Progenitor cell of endocrine pancreas (in vitro differentiated cells): ENCODE results near the gene DCBLD2. TPM values are rescaled to one million over a fixed set of nuclear protein-coding genes. Genes with fewer than 3 reads are reported as not detected.

Experiments
- DNase-seq: peaks from one replicate; pipeline ENCODE4 v3.0.0; 2021; ENCODE audit warnings: low spot score; ENCODE audit not compliant: unreplicated experiment
- H3K27ac Mint-ChIP-seq: 2 replicates; pipeline ENCODE4 v1.8.0; 2021; ENCODE audit warnings: mild to moderate bottlenecking, moderate library complexity, mixed read lengths
- H3K27me3 Mint-ChIP-seq: 2 replicates; pipeline ENCODE4 v1.8.0; 2021; ENCODE audit warnings: mixed read lengths
- H3K36me3 Mint-ChIP-seq: 2 replicates; pipeline ENCODE4 v1.8.0; 2022; ENCODE audit warnings: mixed read lengths; ENCODE audit not compliant: insufficient read depth
- H3K4me1 Mint-ChIP-seq: 2 replicates; pipeline ENCODE4 v1.8.0; 2021; ENCODE audit warnings: low read depth, mixed read lengths
- H3K4me3 Mint-ChIP-seq: 2 replicates; pipeline ENCODE4 v1.8.0; 2021; ENCODE audit warnings: low read depth, mild to moderate bottlenecking, moderate library complexity, mixed read lengths
- H3K9me3 Mint-ChIP-seq: 2 replicates; pipeline ENCODE4 v1.8.0; 2021; ENCODE audit warnings: low read depth, mixed read lengths
- total RNA-seq: library from RNA; stranded (reverse); gene quantifications from 2 replicates; pipeline ENCODE4 v1.2.1, GENCODE V29; 2021
- TF ChIP-seq, protein P1 (sequence below): fragments of 200-600 bp; sonication (generic); IDR thresholded peaks from one replicate; pipeline ENCODE4 v1.5.0; 2021; ENCODE audit warnings: antibody characterized with exemption, mild to moderate bottlenecking; ENCODE audit not compliant: unreplicated experiment

The DCBLD2 gene
- total RNA-seq, 1 donor from 2014 or later: 85.5 TPM

DNA sequence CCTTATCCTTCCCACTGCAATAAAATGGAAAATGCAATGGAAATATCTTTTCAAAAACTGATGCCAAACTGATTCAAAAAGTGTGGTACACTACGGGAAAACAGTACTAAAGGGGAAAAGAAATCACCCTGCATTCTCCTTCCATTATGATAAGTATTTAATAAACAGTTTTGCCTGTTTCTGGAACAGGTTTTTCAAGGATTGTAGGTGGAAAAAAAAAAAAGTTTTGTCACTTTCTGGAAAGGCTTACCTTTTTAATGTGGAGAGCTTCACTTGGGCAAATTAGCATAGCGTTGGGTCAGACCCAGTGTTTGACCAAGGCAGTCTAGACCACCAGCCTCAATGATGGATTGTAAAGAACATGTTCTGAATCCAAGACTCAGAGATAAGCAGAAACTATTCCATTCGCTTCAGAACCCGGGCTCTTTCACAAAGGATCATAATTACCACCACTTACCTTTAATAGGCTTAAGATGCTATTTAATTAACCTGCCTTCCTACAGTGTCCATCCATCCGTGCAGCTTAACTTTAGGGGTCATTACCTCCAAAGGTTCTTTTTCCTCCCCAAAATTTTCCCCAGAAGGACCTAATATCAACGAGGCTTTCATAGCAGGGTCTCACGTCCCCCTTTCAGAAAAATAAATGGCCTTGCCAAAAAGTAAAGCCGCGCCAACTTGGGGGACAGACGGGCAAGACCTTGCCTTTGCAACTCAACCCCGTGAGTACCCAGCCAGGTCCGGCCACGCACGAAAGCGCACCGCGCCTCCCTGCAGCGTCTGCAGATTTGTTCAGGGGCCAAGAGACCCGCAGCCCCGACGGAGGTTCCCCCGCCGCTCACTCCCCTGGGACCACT lies 1.0 kb downstream of the DCBLD2 start:
- Mint-ChIP-seq H3K4me3 (peak overlapping the region; percentile 97), H3K27me3 (no peaks in the 10 kb centered on the region), H3K9me3 (no peaks in the 10 kb centered on the region), H3K36me3 (no peaks in the 10 kb centered on the region), H3K4me1 (peaks cover 24% of the 10 kb centered on the region), H3K27ac (peak overlapping the region; percentile 97)
- TF ChIP-seq, protein P1, sequence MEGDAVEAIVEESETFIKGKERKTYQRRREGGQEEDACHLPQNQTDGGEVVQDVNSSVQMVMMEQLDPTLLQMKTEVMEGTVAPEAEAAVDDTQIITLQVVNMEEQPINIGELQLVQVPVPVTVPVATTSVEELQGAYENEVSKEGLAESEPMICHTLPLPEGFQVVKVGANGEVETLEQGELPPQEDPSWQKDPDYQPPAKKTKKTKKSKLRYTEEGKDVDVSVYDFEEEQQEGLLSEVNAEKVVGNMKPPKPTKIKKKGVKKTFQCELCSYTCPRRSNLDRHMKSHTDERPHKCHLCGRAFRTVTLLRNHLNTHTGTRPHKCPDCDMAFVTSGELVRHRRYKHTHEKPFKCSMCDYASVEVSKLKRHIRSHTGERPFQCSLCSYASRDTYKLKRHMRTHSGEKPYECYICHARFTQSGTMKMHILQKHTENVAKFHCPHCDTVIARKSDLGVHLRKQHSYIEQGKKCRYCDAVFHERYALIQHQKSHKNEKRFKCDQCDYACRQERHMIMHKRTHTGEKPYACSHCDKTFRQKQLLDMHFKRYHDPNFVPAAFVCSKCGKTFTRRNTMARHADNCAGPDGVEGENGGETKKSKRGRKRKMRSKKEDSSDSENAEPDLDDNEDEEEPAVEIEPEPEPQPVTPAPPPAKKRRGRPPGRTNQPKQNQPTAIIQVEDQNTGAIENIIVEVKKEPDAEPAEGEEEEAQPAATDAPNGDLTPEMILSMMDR: no peak
- no peak for DNase-seq

DNA sequence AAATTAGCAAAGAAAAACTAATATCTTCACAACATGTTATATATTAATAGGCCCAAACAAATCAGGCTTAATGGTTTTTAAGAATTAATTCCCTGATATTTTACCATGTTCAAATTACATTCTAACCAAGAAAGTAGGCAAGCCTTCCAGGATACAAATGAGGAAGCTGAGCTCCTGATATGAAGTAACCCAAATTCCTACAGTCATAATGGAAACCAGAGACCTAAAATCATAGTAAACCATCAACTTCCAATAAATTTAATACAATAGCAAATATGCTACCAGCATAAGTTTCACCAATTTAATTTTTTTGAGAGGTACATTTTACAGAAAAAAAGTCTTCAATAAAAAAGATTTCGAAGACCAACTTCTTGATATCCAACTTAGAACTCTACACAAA lies 3.8 kb downstream of the DCBLD2 start:
- no peak overlapping the region for H3K4me3 Mint-ChIP-seq
- TF ChIP-seq, protein P1: no peak
- no peak for DNase-seq
- H3K9me3 Mint-ChIP-seq: no peaks in the 10 kb centered on the region
- peaks cover 31% of the 10 kb centered on the region for H3K4me1 Mint-ChIP-seq
- H3K27ac Mint-ChIP-seq: no peak overlapping the region
- no peaks in the 10 kb centered on the region for H3K27me3 Mint-ChIP-seq
- H3K36me3 Mint-ChIP-seq: no peaks in the 10 kb centered on the region

DNA sequence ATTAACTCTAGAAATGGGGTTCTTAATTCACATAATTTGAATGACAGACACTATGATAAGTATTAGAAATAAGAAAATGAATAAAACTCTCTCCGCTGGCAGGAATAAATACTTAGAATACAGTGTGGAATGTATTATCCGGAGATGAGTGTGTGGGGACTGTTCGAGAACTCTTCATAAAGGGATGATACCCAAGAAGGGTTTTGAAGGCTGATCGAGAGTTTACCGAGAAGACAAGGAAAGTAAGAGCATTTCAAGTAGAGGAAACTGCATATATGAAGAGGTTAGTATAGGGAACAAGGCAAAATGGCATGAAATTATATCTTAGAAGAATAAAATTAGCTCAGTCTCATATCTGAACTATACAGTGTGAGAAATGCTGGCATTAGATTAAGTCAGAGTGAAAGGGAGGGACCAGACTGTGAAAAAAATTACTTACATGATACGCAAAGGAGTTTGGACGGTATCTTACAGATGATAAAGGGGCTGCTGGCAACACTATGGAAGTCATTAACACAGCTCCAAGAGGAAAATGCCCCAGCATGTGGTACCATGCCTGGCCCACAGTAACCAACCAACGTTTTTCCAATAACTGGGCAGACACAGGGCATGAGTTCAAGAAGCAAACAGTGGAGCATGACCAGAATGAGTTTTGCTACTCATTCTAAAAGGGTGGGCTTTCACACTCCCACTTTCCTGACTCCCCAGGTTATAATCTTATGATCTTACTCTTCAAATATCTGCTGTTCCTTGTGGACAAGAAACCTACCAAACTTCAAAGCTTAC lies 6.5 kb downstream of the DCBLD2 start:
- Mint-ChIP-seq H3K4me3 (no peak overlapping the region), H3K9me3 (no peaks in the 10 kb centered on the region), H3K27ac (no peak overlapping the region), H3K4me1 (peaks cover 27% of the 10 kb centered on the region), H3K27me3 (no peaks in the 10 kb centered on the region), H3K36me3 (no peaks in the 10 kb centered on the region)
- no peak for DNase-seq
- TF ChIP-seq, protein P1: no peak

DNA sequence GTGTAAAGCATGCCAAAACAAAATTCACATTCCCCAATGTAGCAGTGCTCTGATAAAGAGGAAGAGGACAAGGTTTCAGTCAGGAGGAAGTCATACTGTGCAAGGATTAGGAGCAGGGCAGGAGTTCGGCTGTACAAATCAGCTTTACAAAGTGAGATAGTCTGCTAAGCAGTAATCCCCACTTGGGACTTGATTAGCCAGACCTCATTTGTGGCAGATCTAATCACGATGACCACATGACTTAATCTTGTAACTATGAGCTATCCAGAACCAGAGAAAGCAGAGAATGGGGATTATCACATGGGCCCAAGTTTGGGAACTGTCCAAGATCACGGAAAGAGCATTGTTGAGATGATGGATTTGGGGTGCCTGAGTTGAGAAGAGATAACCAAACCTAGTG lies 7.8 kb downstream of the DCBLD2 start:
- TF ChIP-seq, protein P1: no peak
- Mint-ChIP-seq H3K27ac (no peak overlapping the region), H3K9me3 (no peaks in the 10 kb centered on the region), H3K4me1 (peaks cover 20% of the 10 kb centered on the region), H3K27me3 (no peaks in the 10 kb centered on the region), H3K4me3 (no peak overlapping the region), H3K36me3 (no peaks in the 10 kb centered on the region)
- no peak for DNase-seq

DNA sequence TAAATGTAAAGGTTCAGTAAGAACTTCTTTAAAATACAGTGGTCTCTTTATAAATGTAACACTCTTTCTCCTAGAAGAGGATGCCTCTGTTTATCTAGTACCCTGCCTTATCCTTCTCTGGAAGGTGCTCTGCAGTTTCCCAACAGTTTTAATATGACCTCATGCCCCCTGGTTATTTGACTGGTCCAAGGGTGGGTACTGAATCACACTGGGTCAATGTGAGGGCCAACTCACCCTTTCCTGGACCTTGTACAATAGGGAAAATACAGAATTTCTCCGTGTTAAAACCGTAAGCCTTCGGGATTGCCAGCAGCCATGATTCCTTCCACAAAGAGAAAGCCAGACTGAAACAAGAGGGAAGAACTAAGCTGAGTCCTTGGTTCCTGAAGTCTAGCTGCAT lies 9.2 kb downstream of the DCBLD2 start:
- H3K27me3 Mint-ChIP-seq: no peaks in the 10 kb centered on the region
- no peak overlapping the region for H3K27ac Mint-ChIP-seq
- H3K9me3 Mint-ChIP-seq: no peaks in the 10 kb centered on the region
- no peak for DNase-seq
- TF ChIP-seq, protein P1: no peak
- H3K36me3 Mint-ChIP-seq: no peaks in the 10 kb centered on the region
- peaks cover 21% of the 10 kb centered on the region for H3K4me1 Mint-ChIP-seq
- no peak overlapping the region for H3K4me3 Mint-ChIP-seq
